ENCODE measurements around the gene OR2T33.
"Not testable (repeated sequence)": the region's sequence is repeated elsewhere in the genome, so short reads cannot be mapped to it uniquely, and the experiment has no call there.

OR2T33 gene

GRCh38 chr1:248277876-248278275, at the start of gene OR2T33:
TSS of gene OR2T33 (minus strand) at chr1:248277976. CDS start at chr1:248273814, 4,162 bp downstream.
- no peak for ATAC-seq (replicated peaks; ENCODE audit: extremely low read depth, poor library complexity, severe bottlenecking)
- Mint-ChIP-seq H3K27me3 (no peaks in the 10 kb centered on the region), H3K4me1 (no peaks in the 10 kb centered on the region), H3K4me3 (no peak within 1 kb of the TSS), H3K27ac (ENCODE audit: low read depth) (no peak within 1 kb of the TSS), H3K9me3 (peaks cover 8% of the 10 kb centered on the region), H3K36me3 (ENCODE audit: insufficient read depth) (no peaks in the 10 kb centered on the region)
- no peak for DNase-seq (ENCODE audit: low spot score in 2 of 2)

GRCh38 chr1:248324468-248324867, 46.7 kb upstream of the OR2T33 start, which contains the start of gene OR2M7:
TSS of gene OR2M7 (minus strand) at chr1:248324568. CDS start at chr1:248324568, 0 bp downstream.
- no peak for DNase-seq (ENCODE audit: low spot score in 2 of 2)
- Mint-ChIP-seq H3K27me3 (no peaks in the 10 kb centered on the region), H3K9me3 (peaks cover 35% of the 10 kb centered on the region), H3K27ac (ENCODE audit: low read depth) (no peak within 1 kb of the TSS), H3K4me1 (no peaks in the 10 kb centered on the region), H3K36me3 (ENCODE audit: insufficient read depth) (no peaks in the 10 kb centered on the region), H3K4me3 (no peak within 1 kb of the TSS)
- ATAC-seq (replicated peaks; ENCODE audit: extremely low read depth, poor library complexity, severe bottlenecking): no peak

- Mint-ChIP-seq H3K9me3 (peaks cover 32% of the 10 kb centered on the region), H3K36me3 (ENCODE audit: insufficient read depth) (peaks cover 4% of the 10 kb centered on the region), H3K27ac (ENCODE audit: low read depth) (no peak overlapping the region), H3K4me1 (no peaks in the 10 kb centered on the region), H3K27me3 (no peaks in the 10 kb centered on the region), H3K4me3 (no peak overlapping the region)
- ATAC-seq (replicated peaks; ENCODE audit: extremely low read depth, poor library complexity, severe bottlenecking) (no peak), DNase-seq (ENCODE audit: low spot score in 2 of 2) (no peak)
Measured at GRCh38 chr1:248316796-248317195, 39.0 kb upstream of the OR2T33 start.

- H3K36me3 Mint-ChIP-seq (ENCODE audit: insufficient read depth); H3K4me3 Mint-ChIP-seq; DNase-seq (ENCODE audit: low spot score in 2 of 2); H3K27me3 Mint-ChIP-seq; H3K4me1 Mint-ChIP-seq; ATAC-seq (replicated peaks; ENCODE audit: extremely low read depth, poor library complexity, severe bottlenecking); H3K27ac Mint-ChIP-seq (ENCODE audit: low read depth); H3K9me3 Mint-ChIP-seq: not testable (repeated sequence)
Measured at GRCh38 chr1:248306740-248307139, 29.0 kb upstream of the OR2T33 start.

DNA sequence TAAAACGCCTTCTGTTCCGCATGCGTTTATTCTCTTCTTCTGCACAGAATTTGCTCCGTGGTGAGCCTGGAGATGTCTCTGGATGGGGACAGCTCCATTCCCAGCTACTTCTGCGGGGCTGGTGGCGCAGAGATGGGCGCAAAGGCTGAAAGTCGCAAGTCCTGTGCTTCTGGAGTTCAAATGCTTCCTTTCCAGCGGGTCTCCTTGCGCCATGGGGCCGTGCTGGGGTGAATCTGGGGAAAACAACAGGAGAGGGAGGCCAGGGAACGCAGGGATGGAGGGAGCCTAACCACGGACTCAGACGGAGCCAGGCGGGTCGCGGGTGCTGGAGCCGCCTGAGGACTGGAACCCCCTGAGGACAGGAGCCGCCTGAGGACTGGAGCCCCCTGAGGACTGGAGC, 28.3 kb upstream of the OR2T33 start:
- H3K4me1 Mint-ChIP-seq: no peaks in the 10 kb centered on the region
- H3K27ac Mint-ChIP-seq (ENCODE audit: low read depth): no peak overlapping the region
- H3K36me3 Mint-ChIP-seq (ENCODE audit: insufficient read depth): no peaks in the 10 kb centered on the region
- no peaks in the 10 kb centered on the region for H3K27me3 Mint-ChIP-seq
- no peaks in the 10 kb centered on the region for H3K9me3 Mint-ChIP-seq
- ATAC-seq (replicated peaks; ENCODE audit: extremely low read depth, poor library complexity, severe bottlenecking) (no peak), DNase-seq (ENCODE audit: low spot score in 2 of 2) (no peak)
- no peak overlapping the region for H3K4me3 Mint-ChIP-seq

- not testable (repeated sequence) for H3K36me3 Mint-ChIP-seq (ENCODE audit: insufficient read depth); H3K9me3 Mint-ChIP-seq; DNase-seq (ENCODE audit: low spot score in 2 of 2); ATAC-seq (replicated peaks; ENCODE audit: extremely low read depth, poor library complexity, severe bottlenecking); H3K4me1 Mint-ChIP-seq; H3K27me3 Mint-ChIP-seq; H3K4me3 Mint-ChIP-seq; H3K27ac Mint-ChIP-seq (ENCODE audit: low read depth)
Measured at GRCh38 chr1:248305672-248306071, 27.9 kb upstream of the OR2T33 start.

- Mint-ChIP-seq H3K9me3 (no peaks in the 10 kb centered on the region), H3K27ac (ENCODE audit: low read depth) (no peak within 1 kb of the TSS), H3K4me1 (no peaks in the 10 kb centered on the region), H3K27me3 (no peaks in the 10 kb centered on the region), H3K36me3 (ENCODE audit: insufficient read depth) (no peaks in the 10 kb centered on the region), H3K4me3 (no peak within 1 kb of the TSS)
- ATAC-seq (replicated peaks; ENCODE audit: extremely low read depth, poor library complexity, severe bottlenecking) (no peak), DNase-seq (ENCODE audit: low spot score in 2 of 2) (no peak)
Measured at GRCh38 chr1:248303324-248303723, 25.5 kb upstream of the OR2T33 start, which contains the start of gene OR2T12. TSS of gene OR2T12 (minus strand) at chr1:248303424. CDS start at chr1:248295578, 7,846 bp downstream.

DNA sequence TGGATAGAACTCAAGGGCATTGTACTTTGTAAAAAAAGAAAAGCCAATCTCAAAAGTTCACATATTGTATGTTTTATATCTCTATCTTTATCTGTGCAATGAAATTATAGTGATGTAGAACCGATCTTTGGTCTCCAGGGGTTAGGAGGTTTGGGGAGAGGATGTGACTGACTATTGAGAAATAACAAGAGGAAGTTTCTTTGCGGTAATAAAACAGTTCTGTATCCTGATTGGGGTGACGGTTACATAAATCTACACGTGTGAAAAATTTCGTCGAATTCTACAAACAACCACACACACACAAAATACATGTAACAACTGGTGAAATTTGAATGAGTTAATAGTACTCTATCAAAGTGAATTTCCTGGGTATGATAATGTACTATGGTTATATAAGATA, 10.6 kb upstream of the OR2T33 start:
- H3K27ac Mint-ChIP-seq (ENCODE audit: low read depth): no peak overlapping the region
- peaks cover 6% of the 10 kb centered on the region for H3K9me3 Mint-ChIP-seq
- H3K27me3 Mint-ChIP-seq: no peaks in the 10 kb centered on the region
- ATAC-seq (replicated peaks; ENCODE audit: extremely low read depth, poor library complexity, severe bottlenecking) (no peak), DNase-seq (ENCODE audit: low spot score in 2 of 2) (no peak)
- H3K4me1 Mint-ChIP-seq: no peaks in the 10 kb centered on the region
- no peaks in the 10 kb centered on the region for H3K36me3 Mint-ChIP-seq (ENCODE audit: insufficient read depth)
- H3K4me3 Mint-ChIP-seq: no peak overlapping the region

- H3K27ac Mint-ChIP-seq (ENCODE audit: low read depth); H3K9me3 Mint-ChIP-seq; H3K4me3 Mint-ChIP-seq; H3K4me1 Mint-ChIP-seq; H3K27me3 Mint-ChIP-seq; ATAC-seq (replicated peaks; ENCODE audit: extremely low read depth, poor library complexity, severe bottlenecking); DNase-seq (ENCODE audit: low spot score in 2 of 2); H3K36me3 Mint-ChIP-seq (ENCODE audit: insufficient read depth): not testable (repeated sequence)
Measured at GRCh38 chr1:248273225-248273624, 4.6 kb downstream of the OR2T33 start.

DNA sequence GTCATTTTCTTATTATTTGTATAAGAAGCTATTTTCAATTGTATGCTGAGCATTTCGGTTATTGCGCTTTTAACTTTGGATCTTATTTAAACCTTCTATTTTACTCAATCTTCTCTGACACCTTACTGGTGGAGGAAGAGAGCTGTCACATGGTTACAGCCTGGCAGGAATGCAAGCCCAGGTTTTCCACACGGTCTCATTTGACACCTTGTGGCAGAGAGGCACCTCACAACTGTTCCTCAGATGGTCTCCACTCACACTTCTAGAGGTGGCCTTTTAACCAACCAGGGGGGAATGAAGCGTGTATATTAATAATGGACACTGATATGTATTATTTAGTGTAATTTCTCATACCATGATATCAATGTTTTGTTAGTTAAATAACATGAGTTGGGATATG, 9.6 kb downstream of the OR2T33 start:
- Mint-ChIP-seq H3K27ac (ENCODE audit: low read depth) (no peak overlapping the region), H3K36me3 (ENCODE audit: insufficient read depth) (peaks cover 1% of the 10 kb centered on the region), H3K4me1 (no peaks in the 10 kb centered on the region), H3K4me3 (no peak overlapping the region), H3K27me3 (no peaks in the 10 kb centered on the region), H3K9me3 (peaks cover 12% of the 10 kb centered on the region)
- ATAC-seq (replicated peaks; ENCODE audit: extremely low read depth, poor library complexity, severe bottlenecking) (no peak), DNase-seq (ENCODE audit: low spot score in 2 of 2) (no peak)

GRCh38 chr1:248259309-248259708, 18.5 kb downstream of the OR2T33 start:
- not testable (repeated sequence) for H3K4me3 Mint-ChIP-seq; H3K27me3 Mint-ChIP-seq; DNase-seq (ENCODE audit: low spot score in 2 of 2); H3K36me3 Mint-ChIP-seq (ENCODE audit: insufficient read depth); H3K27ac Mint-ChIP-seq (ENCODE audit: low read depth); ATAC-seq (replicated peaks; ENCODE audit: extremely low read depth, poor library complexity, severe bottlenecking); H3K4me1 Mint-ChIP-seq
- peaks cover 13% of the 10 kb centered on the region for H3K9me3 Mint-ChIP-seq

GRCh38 chr1:248243204-248243603, 34.6 kb downstream of the OR2T33 start:
- Mint-ChIP-seq H3K27ac (ENCODE audit: low read depth) (no peak overlapping the region), H3K27me3 (no peaks in the 10 kb centered on the region), H3K4me1 (no peaks in the 10 kb centered on the region), H3K36me3 (ENCODE audit: insufficient read depth) (no peaks in the 10 kb centered on the region), H3K9me3 (peaks cover 4% of the 10 kb centered on the region), H3K4me3 (no peak overlapping the region)
- DNase-seq (ENCODE audit: low spot score in 2 of 2) (no peak), ATAC-seq (replicated peaks; ENCODE audit: extremely low read depth, poor library complexity, severe bottlenecking) (no peak)

DNA sequence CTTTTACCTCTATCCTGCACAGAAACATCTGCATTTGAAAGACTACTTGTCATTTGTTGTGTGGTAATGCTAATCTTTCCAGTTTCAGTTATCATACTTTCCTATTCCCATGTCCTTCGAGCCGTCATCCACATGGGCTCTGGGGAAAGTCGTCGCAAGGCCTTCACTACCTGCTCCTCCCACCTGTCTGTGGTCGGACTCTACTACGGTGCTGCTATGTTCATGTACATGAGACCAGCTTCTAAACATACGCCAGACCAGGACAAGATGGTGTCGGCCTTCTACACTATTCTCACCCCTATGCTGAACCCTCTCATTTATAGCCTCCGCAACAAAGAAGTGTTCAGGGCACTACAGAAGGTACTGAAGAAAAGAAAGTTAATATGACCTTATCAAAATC, 38.3 kb downstream of the OR2T33 start:
- Mint-ChIP-seq H3K4me1 (no peaks in the 10 kb centered on the region), H3K27me3 (no peaks in the 10 kb centered on the region), H3K9me3 (peaks cover 9% of the 10 kb centered on the region), H3K4me3 (no peak overlapping the region), H3K36me3 (ENCODE audit: insufficient read depth) (no peaks in the 10 kb centered on the region), H3K27ac (ENCODE audit: low read depth) (no peak overlapping the region)
- no peak for ATAC-seq (replicated peaks; ENCODE audit: extremely low read depth, poor library complexity, severe bottlenecking)
- no peak for DNase-seq (ENCODE audit: low spot score in 2 of 2)

- no peak within 1 kb of the TSS for H3K4me3 Mint-ChIP-seq
- no peaks in the 10 kb centered on the region for H3K36me3 Mint-ChIP-seq (ENCODE audit: insufficient read depth)
- no peak for DNase-seq (ENCODE audit: low spot score in 2 of 2)
- no peak within 1 kb of the TSS for H3K27ac Mint-ChIP-seq (ENCODE audit: low read depth)
- no peak for ATAC-seq (replicated peaks; ENCODE audit: extremely low read depth, poor library complexity, severe bottlenecking)
- no peaks in the 10 kb centered on the region for H3K4me1 Mint-ChIP-seq
- peaks cover 13% of the 10 kb centered on the region for H3K9me3 Mint-ChIP-seq
- no peaks in the 10 kb centered on the region for H3K27me3 Mint-ChIP-seq
Measured at GRCh38 chr1:248231117-248231516, 46.7 kb downstream of the OR2T33 start, which contains the start of gene OR2M4. TSS of gene OR2M4 (plus strand) at chr1:248231417. CDS start at chr1:248238929, 7,512 bp downstream.

Measured in central memory CD8-positive, alpha-beta T cell (primary cell).